Caco-2 (cell line): ENCODE results near the gene SPATA31C2. TPM values are rescaled to one million over a fixed set of nuclear protein-coding genes. Genes with fewer than 3 reads are reported as not detected.

Source experiments
- BruUV-seq: library from RNA; stranded (reverse); fragments of 400-500 nt; replicated peaks from 2 replicates; lab custom pipeline; 2021; lab: Mats Ljungman, UMichigan
- CTCF ChIA-PET: fragments of 300-600 bp; sonication (Branson Sonifier 250); formaldehyde crosslinking; loops from one replicate; lab custom pipeline; 2022; ENCODE audit warnings: antibody characterized with exemption; lab: Charles Lee
- POLR2A ChIA-PET: fragments of 300-600 bp; sonication (Branson Sonifier 250); formaldehyde crosslinking; loops from one replicate; lab custom pipeline; 2022; ENCODE audit warnings: antibody characterized with exemption; lab: Charles Lee
- DNase-seq, 2 experiments: peaks; one replicate each; pipeline versions ENCODE4 v3.0.0 to v3.0.0-alpha.2; 2020 to 2022
- H3K27me3 ChIP-seq: replicated peaks from 2 replicates; pipeline ENCODE4 v1.6.0; 2011; ENCODE audit warnings: low read length; ENCODE audit not compliant: control insufficient read depth, insufficient read depth
- H3K36me3 ChIP-seq: 2 replicates; pipeline ENCODE4 v1.5.1; 2011; ENCODE audit warnings: low read length; ENCODE audit not compliant: control insufficient read depth, insufficient read depth
- H3K4me1 ChIP-seq: fragments of 250-450 bp; sonication (Bioruptor Pico); 2 replicates; pipeline ENCODE4 v1.5.1; 2020; ENCODE audit warnings: mild to moderate bottlenecking
- H3K4me3 ChIP-seq: 2 replicates; pipeline ENCODE4 v1.5.1; 2011; ENCODE audit warnings: low read depth, mild to moderate bottlenecking, control low read depth, low read length
- H3K9me3 ChIP-seq: fragments of 250-450 bp; sonication (Bioruptor Pico); 2 replicates; pipeline ENCODE4 v1.5.1; 2020; ENCODE audit warnings: mild to moderate bottlenecking, moderate library complexity
- H3K27ac Mint-ChIP-seq: one replicate; pipeline ENCODE4 v1.8.0; 2022; ENCODE audit warnings: mixed read lengths; ENCODE audit not compliant: unreplicated experiment
- H3K27me3 Mint-ChIP-seq: one replicate; pipeline ENCODE4 v1.8.0; 2022; ENCODE audit warnings: mixed read lengths; ENCODE audit not compliant: insufficient read depth, unreplicated experiment
- H3K36me3 Mint-ChIP-seq: one replicate; pipeline ENCODE4 v1.8.0; 2022; ENCODE audit warnings: mild to moderate bottlenecking, mixed read lengths; ENCODE audit not compliant: insufficient read depth, unreplicated experiment
- H3K4me1 Mint-ChIP-seq: one replicate; pipeline ENCODE4 v1.8.0; 2022; ENCODE audit warnings: low read depth, mixed read lengths; ENCODE audit not compliant: unreplicated experiment
- H3K4me3 Mint-ChIP-seq: one replicate; pipeline ENCODE4 v1.8.0; 2022; ENCODE audit warnings: mild to moderate bottlenecking, moderate library complexity, mixed read lengths; ENCODE audit not compliant: unreplicated experiment
- H3K9me3 Mint-ChIP-seq: one replicate; pipeline ENCODE4 v1.8.0; 2022; ENCODE audit warnings: mixed read lengths; ENCODE audit not compliant: unreplicated experiment
- CTCF ChIP-seq, 2 experiments: fragments of 200-600 bp in 1 of 2; IDR thresholded peaks; 1 replicate in 1 of 2; 2 replicates in 1 of 2; pipeline versions ENCODE4 v1.5.1 to v1.8.0; 2011 to 2022; ENCODE audit warnings: antibody characterized with exemption in 1 of 2, control low read depth in 1 of 2, inconsistent platforms in 1 of 2, low read depth in 1 of 2, low read length in 1 of 2, mild to moderate bottlenecking in 1 of 2, moderate library complexity in 1 of 2; ENCODE audit not compliant: insufficient read depth in 1 of 2, severe bottlenecking in 1 of 2, unreplicated experiment in 1 of 2
- intact Hi-C: fragments of 100-400 bp; cut with micrococcal nuclease; formaldehyde crosslinking; loops from one replicate; pipeline ENCODE4 v1.10.0; 2022; ENCODE audit not compliant: unreplicated experiment
- total RNA-seq: library from RNA; stranded (reverse); gene quantifications from 2 replicates; pipeline ENCODE4 v1.2.3, GENCODE V29; 2022

Gene SPATA31C2
- total RNA-seq, 1 experiment from 2014 or later, result not detected

DNA sequence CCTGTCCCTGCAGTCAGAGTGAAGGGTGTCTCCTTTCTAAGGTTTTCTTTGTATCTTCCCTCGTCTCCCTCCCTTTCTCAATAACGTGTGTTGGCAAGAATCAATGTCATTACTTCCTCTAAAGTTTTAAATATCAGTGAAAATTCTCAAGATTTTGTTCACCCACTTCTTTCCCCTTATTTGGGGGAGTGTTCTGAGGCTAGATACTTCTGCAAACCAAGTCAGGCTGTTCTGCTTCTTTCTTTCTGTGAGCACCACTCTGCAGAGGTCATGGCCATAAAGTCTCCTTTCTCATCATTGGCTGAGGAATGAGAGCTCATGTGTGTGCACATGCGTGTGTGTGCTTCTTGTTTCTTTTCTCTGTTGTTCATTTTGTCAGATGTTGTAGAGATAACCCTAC is 26.6 kb upstream of the SPATA31C2 start:
- Mint-ChIP-seq H3K4me1 (no peaks in the 10 kb centered on the region), H3K27ac (no peak overlapping the region), H3K36me3 (no peaks in the 10 kb centered on the region), H3K9me3 (no peaks in the 10 kb centered on the region), H3K4me3 (no peak overlapping the region), H3K27me3 (no peaks in the 10 kb centered on the region)
- POLR2A ChIA-PET, result no interaction called here
- intact Hi-C loops, result no loop called here
- Histone ChIP-seq H3K9me3 (no peaks in the 10 kb centered on the region), H3K27me3 (no peaks in the 10 kb centered on the region), H3K4me1 (no peaks in the 10 kb centered on the region), H3K4me3 (no peak overlapping the region), H3K36me3 (no peaks in the 10 kb centered on the region)
- no peak for TF ChIP-seq CTCF (IDR thresholded peaks at IDR 0.05; ENCODE audit: insufficient read depth in 1 of 2, low read depth in 1 of 2, low read length in 1 of 2, severe bottlenecking in 1 of 2, unreplicated experiment in 1 of 2)
- no peak for DNase-seq
- CTCF ChIA-PET, result no interaction called here
- BruUV-seq, result no TSS peak

- TF ChIP-seq CTCF (IDR thresholded peaks at IDR 0.05; ENCODE audit: insufficient read depth in 1 of 2, low read depth in 1 of 2, low read length in 1 of 2, severe bottlenecking in 1 of 2, unreplicated experiment in 1 of 2), result no peak
- Histone ChIP-seq H3K4me3 (no peak overlapping the region), H3K36me3 (no peaks in the 10 kb centered on the region), H3K27me3 (no peaks in the 10 kb centered on the region), H3K4me1 (no peaks in the 10 kb centered on the region), H3K9me3 (no peaks in the 10 kb centered on the region)
- H3K36me3 Mint-ChIP-seq, result no peaks in the 10 kb centered on the region
- CTCF ChIA-PET, result no interaction called here
- H3K27ac Mint-ChIP-seq, result no peak overlapping the region
- H3K4me3 Mint-ChIP-seq, result no peak overlapping the region
- intact Hi-C loops, result no loop called here
- H3K4me1 Mint-ChIP-seq, result no peaks in the 10 kb centered on the region
- peaks cover 3% of the 10 kb centered on the region for H3K27me3 Mint-ChIP-seq
- POLR2A ChIA-PET, result no interaction called here
- BruUV-seq, result no TSS peak
- no peak for DNase-seq
- no peaks in the 10 kb centered on the region for H3K9me3 Mint-ChIP-seq
These were observed 22.9 kb upstream of the SPATA31C2 start for GRCh38 chr9:88161144-88161543.

DNA sequence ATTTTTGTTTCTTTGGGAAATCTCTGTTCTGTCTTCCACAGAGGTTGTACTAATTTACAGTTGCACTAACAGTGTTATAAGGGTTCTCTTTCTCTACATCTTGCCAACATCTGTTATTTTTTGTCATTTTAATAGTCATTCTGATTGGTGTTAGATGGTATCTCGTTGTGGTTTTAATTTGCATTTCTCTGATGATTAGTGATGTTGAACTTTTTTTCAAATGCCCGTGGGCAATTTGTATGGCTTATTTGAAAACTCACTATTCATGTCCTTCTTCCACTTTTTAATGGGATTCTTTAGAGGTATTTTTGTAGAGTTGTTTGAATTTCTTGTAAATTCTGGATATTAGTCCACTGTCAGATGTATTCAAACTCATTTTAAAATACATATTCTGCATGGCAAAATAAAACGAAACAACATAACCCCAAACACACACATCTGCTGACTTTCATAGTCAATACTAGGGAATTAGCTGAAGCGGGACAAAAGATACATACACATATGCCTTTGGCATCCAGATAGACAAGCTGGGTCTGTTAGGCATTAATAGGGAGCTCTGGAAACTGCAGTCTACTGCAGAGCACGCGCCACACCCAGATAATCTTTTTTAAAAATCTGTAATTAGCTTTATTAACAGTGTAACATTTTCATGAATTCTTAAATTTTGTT is 5.8 kb upstream of the SPATA31C2 start:
- Histone ChIP-seq H3K9me3 (no peaks in the 10 kb centered on the region), H3K27me3 (no peaks in the 10 kb centered on the region), H3K4me1 (no peaks in the 10 kb centered on the region), H3K4me3 (no peak overlapping the region), H3K36me3 (no peaks in the 10 kb centered on the region)
- ChIA-PET CTCF (no interaction called here), POLR2A (no interaction called here)
- Mint-ChIP-seq H3K36me3 (no peaks in the 10 kb centered on the region), H3K4me1 (peaks cover 6% of the 10 kb centered on the region), H3K9me3 (no peaks in the 10 kb centered on the region), H3K4me3 (no peak overlapping the region), H3K27me3 (no peaks in the 10 kb centered on the region), H3K27ac (no peak overlapping the region)
- no TSS peak for BruUV-seq
- no peak for DNase-seq
- intact Hi-C loops, result no loop called here
- no peak for TF ChIP-seq CTCF (IDR thresholded peaks at IDR 0.05; ENCODE audit: insufficient read depth in 1 of 2, low read depth in 1 of 2, low read length in 1 of 2, severe bottlenecking in 1 of 2, unreplicated experiment in 1 of 2)
